VCaP (cell line): ENCODE measurements around the gene MLLT6.

Experiments
- H3K27ac ChIP-seq: fragments of 450-650 bp; 2 replicates; pipeline ENCODE4 v1.5.1; 2017
- CTCF ChIP-seq: fragments of 450-650 bp; conservative IDR thresholded peaks from 2 replicates; pipeline ENCODE4 v1.5.1; 2017; ENCODE audit warnings: mild to moderate bottlenecking, moderate library complexity

MLLT6 gene

GRCh38 chr17:38732376-38733281, 27.6 kb downstream of the MLLT6 start:
- H3K27ac ChIP-seq = peak overlapping the region; percentile 91
- TF ChIP-seq CTCF = no peak

GRCh38 chr17:38733282-38733981, 28.4 kb downstream of the MLLT6 start:
- no peak for TF ChIP-seq CTCF

GRCh38 chr17:38733982-38734973, 29.2 kb downstream of the MLLT6 start:
- 0 out of 2 replicates have a peak, but pooled peaks have one; percentile 9 for TF ChIP-seq CTCF
- H3K27ac ChIP-seq = peak overlapping the region; percentile 91

More at GRCh38 chr17:38733282-38733981, 28.4 kb downstream of the MLLT6 start:
- H3K27ac ChIP-seq = peak overlapping the region; percentile 91

- TF ChIP-seq CTCF = peak; percentile 80
- H3K27ac ChIP-seq = peak overlapping the region; percentile 91
Measured at GRCh38 chr17:38735161-38735997, 30.3 kb downstream of the MLLT6 start.

- no peak for TF ChIP-seq CTCF
Measured at GRCh38 chr17:38738007-38738662, 33.1 kb downstream of the MLLT6 start.

GRCh38 chr17:38738686-38739085, 33.6 kb downstream of the MLLT6 start:
- no peak overlapping the region for H3K27ac ChIP-seq
- no peak for TF ChIP-seq CTCF

More at GRCh38 chr17:38738007-38738662, 33.1 kb downstream of the MLLT6 start:
- H3K27ac ChIP-seq = no peak overlapping the region
